Neural progenitor cell (in vitro differentiated cells): ENCODE results near the gene NSG2. TPM values are rescaled to one million over a fixed set of nuclear protein-coding genes. Genes with fewer than 3 reads are reported as not detected.

ENCODE experiments used
- DNase-seq: peaks from one replicate; pipeline ENCODE4 v3.0.0-alpha.2; 2016; ENCODE audit warnings: low spot score
- H2AFZ ChIP-seq: fragments of 200-600 bp; sonication (generic); replicated peaks from 2 replicates; pipeline ENCODE4 v1.6.1; 2016; ENCODE audit warnings: antibody characterized with exemption
- H3F3A ChIP-seq: fragments of 200-600 bp; sonication (generic); 2 replicates; pipeline ENCODE4 v1.6.1; 2016; ENCODE audit warnings: antibody characterized with exemption, low read depth
- H3K27ac ChIP-seq: fragments of 200-600 bp; sonication (generic); 2 replicates; pipeline ENCODE4 v1.5.1; 2016; ENCODE audit warnings: mild to moderate bottlenecking
- H3K27me3 ChIP-seq: fragments of 200-600 bp; sonication (generic); 2 replicates; pipeline ENCODE4 v1.6.1; 2016; ENCODE audit warnings: mild to moderate bottlenecking, moderate library complexity
- H3K36me3 ChIP-seq: fragments of 200-600 bp; sonication (generic); 2 replicates; pipeline ENCODE4 v1.5.1; 2016
- H3K4me1 ChIP-seq: fragments of 200-600 bp; sonication (generic); 2 replicates; pipeline ENCODE4 v1.6.1; 2016; ENCODE audit warnings: mixed run types
- H3K4me2 ChIP-seq: fragments of 200-600 bp; sonication (generic); 2 replicates; pipeline ENCODE4 v1.6.1; 2016
- H3K4me3 ChIP-seq: fragments of 200-600 bp; sonication (generic); 2 replicates; pipeline ENCODE4 v1.5.1; 2016
- H3K79me2 ChIP-seq: fragments of 200-600 bp; sonication (generic); 2 replicates; pipeline ENCODE4 v1.6.1; 2016; ENCODE audit warnings: low read depth
- H3K9ac ChIP-seq: fragments of 200-600 bp; sonication (generic); 2 replicates; pipeline ENCODE4 v1.6.1; 2016
- H3K9me3 ChIP-seq: fragments of 200-600 bp; sonication (generic); 2 replicates; pipeline ENCODE4 v1.5.1; 2016; ENCODE audit warnings: low read depth
- H4K20me1 ChIP-seq: fragments of 200-600 bp; sonication (generic); 2 replicates; pipeline ENCODE4 v1.6.1; 2016; ENCODE audit warnings: low read depth
- H3K27ac Mint-ChIP-seq: 3 replicates; pipeline ENCODE4 v1.8.0; 2021; ENCODE audit warnings: mixed read lengths
- H3K27me3 Mint-ChIP-seq: 2 replicates; pipeline ENCODE4 v1.8.0; 2022; ENCODE audit warnings: low read depth, mild to moderate bottlenecking, inconsistent platforms, moderate library complexity, mixed read lengths; ENCODE audit not compliant: insufficient read depth
- H3K36me3 Mint-ChIP-seq: 3 replicates; pipeline ENCODE4 v1.8.0; 2021; ENCODE audit warnings: mixed read lengths
- H3K4me1 Mint-ChIP-seq: 3 replicates; pipeline ENCODE4 v1.8.0; 2021; ENCODE audit warnings: mixed read lengths
- H3K4me3 Mint-ChIP-seq: 3 replicates; pipeline ENCODE4 v1.8.0; 2021; ENCODE audit warnings: mild to moderate bottlenecking, moderate library complexity, mixed read lengths
- H3K9me3 Mint-ChIP-seq: 3 replicates; pipeline ENCODE4 v1.8.0; 2020; ENCODE audit warnings: mixed read lengths
- EZH2 ChIP-seq: fragments of 200-600 bp; sonication (generic); IDR thresholded peaks from 2 replicates; pipeline ENCODE4 v1.6.1; 2017; ENCODE audit warnings: antibody characterized with exemption, mild to moderate bottlenecking, moderate library complexity
- EZH2phosphoT487 ChIP-seq: fragments of 200-600 bp; sonication (generic); IDR thresholded peaks from 2 replicates; pipeline ENCODE4 v1.6.1; 2017; ENCODE audit warnings: antibody characterized with exemption
- total RNA-seq: library from RNA; depleted of rRNA; stranded (reverse); fragments of >200 nt; gene quantifications from 2 replicates; pipeline ENCODE4 v1.2.3, GENCODE V29; 2015; ENCODE audit warnings: low replicate concordance
- TF ChIP-seq, protein P1 (sequence below): fragments of 200-600 bp; sonication (generic); IDR thresholded peaks from 2 replicates; pipeline ENCODE4 v1.5.1; 2017; ENCODE audit warnings: antibody characterized with exemption, mild to moderate bottlenecking

Gene NSG2
- total RNA-seq, 1 donor from 2014 or later: 0.11 TPM

DNA sequence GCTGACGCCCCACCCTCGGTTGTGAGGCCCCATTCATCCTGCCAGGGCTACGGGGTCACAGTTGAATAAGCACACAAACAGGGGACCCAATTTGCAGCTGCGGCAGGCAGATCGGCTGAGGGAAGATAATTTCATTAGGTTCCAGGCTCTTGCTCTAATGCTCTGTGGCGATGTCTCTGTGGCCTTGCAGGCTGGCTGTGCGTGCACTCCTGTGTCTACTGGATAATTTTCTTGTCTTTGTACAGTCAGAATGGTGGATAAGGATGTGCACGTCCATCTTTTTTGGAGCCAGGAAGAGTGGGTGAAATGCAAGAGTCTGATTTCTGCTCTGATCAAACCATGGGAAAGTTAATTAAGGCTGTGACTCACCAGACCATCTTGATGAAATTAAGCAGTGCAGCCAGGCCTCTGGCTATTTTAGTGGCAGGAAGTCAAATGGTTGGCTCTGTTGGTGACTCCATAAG is 39.2 kb downstream of the NSG2 start:
- Histone ChIP-seq H3K27me3 (peaks cover 21% of the 10 kb centered on the region), H3K36me3 (no peaks in the 10 kb centered on the region), H3K4me2 (peak overlapping the region; percentile 35), H3K4me3 (no peak overlapping the region), H3F3A (no peaks in the 10 kb centered on the region), H3K9ac (no peak overlapping the region), H3K4me1 (peaks cover 9% of the 10 kb centered on the region), H3K27ac (no peak overlapping the region), H3K79me2 (no peaks in the 10 kb centered on the region), H2AFZ (peak overlapping the region; percentile 57), H4K20me1 (no peaks in the 10 kb centered on the region), H3K9me3 (no peaks in the 10 kb centered on the region)
- TF ChIP-seq EZH2phosphoT487 (no peak), EZH2 (no peak)
- TF ChIP-seq, protein P1, sequence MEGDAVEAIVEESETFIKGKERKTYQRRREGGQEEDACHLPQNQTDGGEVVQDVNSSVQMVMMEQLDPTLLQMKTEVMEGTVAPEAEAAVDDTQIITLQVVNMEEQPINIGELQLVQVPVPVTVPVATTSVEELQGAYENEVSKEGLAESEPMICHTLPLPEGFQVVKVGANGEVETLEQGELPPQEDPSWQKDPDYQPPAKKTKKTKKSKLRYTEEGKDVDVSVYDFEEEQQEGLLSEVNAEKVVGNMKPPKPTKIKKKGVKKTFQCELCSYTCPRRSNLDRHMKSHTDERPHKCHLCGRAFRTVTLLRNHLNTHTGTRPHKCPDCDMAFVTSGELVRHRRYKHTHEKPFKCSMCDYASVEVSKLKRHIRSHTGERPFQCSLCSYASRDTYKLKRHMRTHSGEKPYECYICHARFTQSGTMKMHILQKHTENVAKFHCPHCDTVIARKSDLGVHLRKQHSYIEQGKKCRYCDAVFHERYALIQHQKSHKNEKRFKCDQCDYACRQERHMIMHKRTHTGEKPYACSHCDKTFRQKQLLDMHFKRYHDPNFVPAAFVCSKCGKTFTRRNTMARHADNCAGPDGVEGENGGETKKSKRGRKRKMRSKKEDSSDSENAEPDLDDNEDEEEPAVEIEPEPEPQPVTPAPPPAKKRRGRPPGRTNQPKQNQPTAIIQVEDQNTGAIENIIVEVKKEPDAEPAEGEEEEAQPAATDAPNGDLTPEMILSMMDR: no peak
- Mint-ChIP-seq H3K4me1 (peaks cover 22% of the 10 kb centered on the region), H3K36me3 (no peaks in the 10 kb centered on the region), H3K27me3 (peaks cover 3% of the 10 kb centered on the region), H3K27ac (peak overlapping the region; percentile 75), H3K9me3 (no peaks in the 10 kb centered on the region), H3K4me3 (no peak overlapping the region)
- DNase-seq: no peak

DNA sequence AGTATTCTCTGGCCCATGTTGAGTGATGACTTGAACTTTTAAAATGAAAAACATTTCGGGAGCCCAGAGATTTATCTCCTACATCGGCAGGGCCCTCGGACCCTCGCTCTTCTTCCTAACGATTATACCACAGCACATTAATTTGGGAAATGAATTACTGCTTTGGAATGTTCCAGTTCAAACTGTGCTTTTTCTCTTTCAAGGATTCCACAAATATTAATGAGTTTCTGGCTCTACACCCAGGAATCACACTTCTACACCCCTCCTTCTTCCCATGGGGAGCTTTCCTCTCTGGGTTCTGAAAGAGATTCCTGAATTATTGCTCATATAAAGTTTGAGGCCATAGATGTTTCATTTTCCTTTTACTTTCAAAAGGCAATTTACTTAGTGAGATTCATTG is 41.2 kb downstream of the NSG2 start:
- Histone ChIP-seq H3K4me3 (no peak overlapping the region), H3K9me3 (no peaks in the 10 kb centered on the region), H3K4me2 (no peak overlapping the region), H3K9ac (no peak overlapping the region), H4K20me1 (no peaks in the 10 kb centered on the region), H3K36me3 (no peaks in the 10 kb centered on the region), H3K27ac (no peak overlapping the region), H2AFZ (no peak overlapping the region), H3K79me2 (no peaks in the 10 kb centered on the region), H3K27me3 (peaks cover 21% of the 10 kb centered on the region), H3F3A (no peaks in the 10 kb centered on the region), H3K4me1 (peaks cover 14% of the 10 kb centered on the region)
- TF ChIP-seq EZH2phosphoT487: no peak
- TF ChIP-seq, protein P1: no peak
- TF ChIP-seq EZH2: no peak
- Mint-ChIP-seq H3K4me3 (no peak overlapping the region), H3K36me3 (no peaks in the 10 kb centered on the region), H3K27ac (no peak overlapping the region), H3K27me3 (peaks cover 10% of the 10 kb centered on the region), H3K9me3 (no peaks in the 10 kb centered on the region), H3K4me1 (peaks cover 39% of the 10 kb centered on the region)
- no peak for DNase-seq

DNA sequence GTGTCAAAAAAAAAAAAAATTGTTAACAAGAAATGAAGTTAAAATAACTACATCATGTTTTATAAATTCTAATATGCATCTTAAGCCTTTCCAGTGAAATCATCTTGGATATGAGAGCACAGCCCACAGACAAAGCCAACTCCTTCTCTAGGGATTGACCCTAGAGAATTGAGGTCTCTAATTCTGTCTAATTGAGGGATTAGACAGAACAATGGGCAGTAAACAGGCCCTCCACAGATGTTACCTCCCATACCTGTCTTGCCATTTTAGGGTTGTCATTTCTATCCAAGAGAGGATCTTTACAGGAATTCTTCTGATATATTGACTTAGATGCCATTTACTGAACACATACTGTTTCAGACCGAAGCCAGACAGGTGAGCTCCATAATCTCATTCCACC is 42.3 kb downstream of the NSG2 start:
- H4K20me1 ChIP-seq: no peaks in the 10 kb centered on the region
- H3K9me3 Mint-ChIP-seq: peaks cover 2% of the 10 kb centered on the region
- no peak overlapping the region for H3K9ac ChIP-seq
- H3K27ac Mint-ChIP-seq: no peak overlapping the region
- peaks cover 43% of the 10 kb centered on the region for H3K4me1 Mint-ChIP-seq
- H2AFZ ChIP-seq: no peak overlapping the region
- no peaks in the 10 kb centered on the region for H3K36me3 ChIP-seq
- H3K4me2 ChIP-seq: no peak overlapping the region
- H3K36me3 Mint-ChIP-seq: no peaks in the 10 kb centered on the region
- H3K27ac ChIP-seq: no peak overlapping the region
- no peak overlapping the region for H3K4me3 ChIP-seq
- H3K4me1 ChIP-seq: peaks cover 14% of the 10 kb centered on the region
- no peaks in the 10 kb centered on the region for H3F3A ChIP-seq
- TF ChIP-seq EZH2: no peak
- peak; percentile 62 for TF ChIP-seq EZH2phosphoT487
- TF ChIP-seq, protein P1: no peak
- peaks cover 21% of the 10 kb centered on the region for H3K27me3 ChIP-seq
- H3K9me3 ChIP-seq: no peaks in the 10 kb centered on the region
- peaks cover 13% of the 10 kb centered on the region for H3K27me3 Mint-ChIP-seq
- no peaks in the 10 kb centered on the region for H3K79me2 ChIP-seq
- peak; percentile 23 for DNase-seq
- H3K4me3 Mint-ChIP-seq: no peak overlapping the region
